Body of pancreas (tissue), 4 donors: Measurements from ENCODE around the gene KRT36. TPM values are rescaled to one million over a fixed set of nuclear protein-coding genes. Genes with fewer than 3 reads are reported as not detected.

Source experiments
- ATAC-seq: fragments of 150-250 bp; one replicate; pipeline ENCODE4 v1.9.1; 2016
- DNase-seq, 4 donors: peaks; one replicate each; pipeline ENCODE4 v3.0.0-alpha.2; 2019
- H3K27ac ChIP-seq, 4 donors: fragments of 200-600 bp; sonication (generic); 1 replicate in 3 of 4; 2 replicates in 1 of 4; pipeline versions ENCODE4 v1.5.1 to v1.6.1; 2016 to 2019; ENCODE audit warnings: mild to moderate bottlenecking in 1 of 4, mixed read lengths in 1 of 4, moderate library complexity in 1 of 4
- H3K27me3 ChIP-seq, 2 donors: fragments of 200-600 bp; sonication (generic); one replicate each; pipeline ENCODE4 v1.6.0; 2016; ENCODE audit warnings: mild to moderate bottlenecking in 1 of 2
- H3K36me3 ChIP-seq, 2 donors: fragments of 200-600 bp; sonication (generic); replicated peaks in 1 of 2; 2 replicates each; pipeline ENCODE4 v1.5.1; 2016; ENCODE audit warnings: low read depth in 2 of 2; ENCODE audit not compliant: insufficient read depth in 1 of 2
- H3K4me1 ChIP-seq: fragments of 200-600 bp; sonication (generic); one replicate; pipeline ENCODE4 v1.6.0; 2016
- H3K4me3 ChIP-seq, 2 donors: fragments of 200-600 bp; sonication (generic); 1 replicate in 1 of 2; 2 replicates in 1 of 2; pipeline ENCODE4 v1.5.1; 2016 to 2019
- H3K9me3 ChIP-seq, 3 donors: fragments of 200-600 bp; sonication (generic); 1 replicate in 2 of 3; 2 replicates in 1 of 3; pipeline ENCODE4 v1.5.1; 2016
- POLR2A ChIP-seq, 3 donors: fragments of 450-650 bp; IDR thresholded peaks; one replicate each; pipeline ENCODE4 v1.6.1; 2016; ENCODE audit warnings: antibody characterized with exemption in 3 of 3, mild to moderate bottlenecking in 2 of 3
- WGBS, 2 donors: methylation state at CpG; one replicate each; pipeline ENCODE4 v1.1.5; 2017; 5-methylcytosine and 5-hydroxymethylcytosine counted together
- intact Hi-C: fragments of 100-400 bp; cut with DNase I; formaldehyde crosslinking; loops from one replicate; pipeline ENCODE4 v1.15.1; 2023
- total RNA-seq, 2 donors: library from RNA; depleted of rRNA; stranded (reverse); fragments of >200 nt; gene quantifications; one replicate each; pipeline ENCODE4 v1.1.0, GENCODE V29; 2016
- TF ChIP-seq, protein P1 (sequence below), 7 experiments: fragments of 450-650 bp in 4 of 7; fragments of 200-600 bp in 3 of 7; sonication (generic) in 3 of 7; IDR thresholded peaks; one replicate each; pipeline ENCODE4 v1.5.1; 2016 to 2019; ENCODE audit warnings: antibody characterized with exemption in 7 of 7

The KRT36 gene
- total RNA-seq, 2 donors from 2014 or later, result not detected

DNA sequence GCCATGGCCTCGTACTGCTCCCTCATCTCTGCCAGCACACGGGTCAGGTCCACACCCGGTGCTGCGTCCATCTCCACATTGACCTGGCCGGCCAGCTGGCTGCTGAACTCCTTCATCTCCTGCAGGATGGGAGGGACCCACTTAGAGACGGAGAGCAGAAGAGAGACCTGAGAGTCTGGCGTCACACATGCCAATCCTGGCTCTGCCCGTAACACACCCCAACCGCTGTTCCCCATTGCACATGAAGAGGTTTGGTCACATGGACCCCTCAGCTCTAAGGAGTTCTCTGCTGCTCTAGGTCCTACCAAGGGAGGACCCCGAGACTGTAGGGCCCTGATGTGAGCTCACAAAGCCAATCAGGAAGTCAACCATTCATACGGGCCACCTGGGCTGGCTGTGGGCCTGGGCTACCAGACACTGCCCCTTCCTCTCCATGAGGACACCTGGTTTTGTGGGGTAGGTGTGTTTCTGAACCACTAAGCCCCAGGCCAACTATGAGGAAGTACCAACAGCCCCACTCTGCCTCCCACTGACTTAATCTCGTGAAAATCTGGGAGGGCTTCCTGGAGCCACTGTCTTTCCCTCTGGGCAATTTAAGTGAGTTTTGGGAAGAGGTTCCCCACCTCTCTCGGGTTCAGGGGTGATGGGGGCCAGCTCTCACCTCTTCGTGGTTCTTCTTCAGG lies 26.6 kb upstream of the KRT36 start:
- no peak for TF ChIP-seq POLR2A (IDR thresholded peaks at IDR 0.05)
- TF ChIP-seq, protein P1, sequence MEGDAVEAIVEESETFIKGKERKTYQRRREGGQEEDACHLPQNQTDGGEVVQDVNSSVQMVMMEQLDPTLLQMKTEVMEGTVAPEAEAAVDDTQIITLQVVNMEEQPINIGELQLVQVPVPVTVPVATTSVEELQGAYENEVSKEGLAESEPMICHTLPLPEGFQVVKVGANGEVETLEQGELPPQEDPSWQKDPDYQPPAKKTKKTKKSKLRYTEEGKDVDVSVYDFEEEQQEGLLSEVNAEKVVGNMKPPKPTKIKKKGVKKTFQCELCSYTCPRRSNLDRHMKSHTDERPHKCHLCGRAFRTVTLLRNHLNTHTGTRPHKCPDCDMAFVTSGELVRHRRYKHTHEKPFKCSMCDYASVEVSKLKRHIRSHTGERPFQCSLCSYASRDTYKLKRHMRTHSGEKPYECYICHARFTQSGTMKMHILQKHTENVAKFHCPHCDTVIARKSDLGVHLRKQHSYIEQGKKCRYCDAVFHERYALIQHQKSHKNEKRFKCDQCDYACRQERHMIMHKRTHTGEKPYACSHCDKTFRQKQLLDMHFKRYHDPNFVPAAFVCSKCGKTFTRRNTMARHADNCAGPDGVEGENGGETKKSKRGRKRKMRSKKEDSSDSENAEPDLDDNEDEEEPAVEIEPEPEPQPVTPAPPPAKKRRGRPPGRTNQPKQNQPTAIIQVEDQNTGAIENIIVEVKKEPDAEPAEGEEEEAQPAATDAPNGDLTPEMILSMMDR (IDR thresholded peaks at IDR 0.05), result no peak
- intact Hi-C loops, result no loop called here
- H3K4me3 ChIP-seq, result no peak overlapping the region
- H3K4me1 ChIP-seq, result peaks cover 23% of the 10 kb centered on the region
- no peaks in the 10 kb centered on the region for H3K9me3 ChIP-seq
- DNase-seq (no peak), ATAC-seq (no peak)
- 78 to 83% methylated on average over 9 to 14 of the region's 14 CpGs for WGBS, 2 donors
- H3K27ac ChIP-seq, result no peak overlapping the region
- no peaks in the 10 kb centered on the region for H3K27me3 ChIP-seq
- H3K36me3 ChIP-seq, result no peaks in the 10 kb centered on the region

DNA sequence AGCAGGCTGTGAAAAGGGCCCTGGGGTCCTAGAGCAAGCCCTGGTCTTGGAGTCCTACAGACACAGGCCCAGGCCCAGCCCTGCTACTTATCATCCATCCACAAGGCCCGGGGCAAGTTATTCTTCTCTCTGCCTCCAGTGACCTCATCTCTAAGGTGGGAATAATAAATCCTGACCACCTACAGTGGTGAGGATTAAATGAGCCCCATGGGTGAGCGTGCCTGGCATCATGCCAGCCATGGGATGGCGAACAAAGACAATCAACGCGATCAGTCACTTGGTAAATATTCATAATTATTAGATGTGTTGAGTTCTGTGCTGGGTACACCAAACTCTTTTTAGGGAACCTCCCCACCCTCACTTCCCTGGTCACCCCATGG lies 23.4 kb upstream of the KRT36 start:
- intact Hi-C loops, result no loop called here
- DNase-seq (no peak), ATAC-seq (no peak)

DNA sequence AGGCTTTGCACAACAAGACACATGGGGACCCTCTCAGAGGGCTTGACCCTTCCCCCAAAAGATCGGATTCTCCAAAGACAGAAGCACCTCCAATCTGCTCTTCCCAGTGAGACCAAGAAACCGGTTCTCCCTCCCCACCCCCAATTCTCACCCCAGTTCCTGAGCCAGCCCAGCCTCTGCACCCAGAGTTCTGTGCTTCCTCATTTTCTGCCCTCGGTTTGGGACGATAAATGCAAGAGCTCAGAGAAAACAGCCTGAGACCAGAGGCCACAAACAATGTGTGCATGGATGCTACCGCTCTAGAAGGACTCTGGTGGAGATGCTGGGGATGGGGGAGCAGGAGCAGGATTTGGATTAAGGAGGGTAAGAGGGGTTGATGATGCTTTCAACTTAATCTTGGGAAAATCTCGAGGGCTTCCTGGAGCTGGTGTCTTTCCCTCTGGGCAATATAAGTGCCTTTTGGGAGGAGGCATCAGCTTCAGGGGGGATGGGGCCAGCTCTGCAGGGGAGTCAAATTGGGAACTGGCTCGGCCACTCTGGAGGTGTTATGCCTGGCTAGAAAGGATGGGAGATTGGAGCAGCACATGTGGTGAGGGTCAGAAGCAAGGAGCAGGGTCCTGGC lies 22.9 kb upstream of the KRT36 start:
- no peaks in the 10 kb centered on the region for H3K4me1 ChIP-seq
- ATAC-seq, result no peak
- no peak for DNase-seq
- TF ChIP-seq, protein P1 (IDR thresholded peaks at IDR 0.05), result no peak
- no peak for TF ChIP-seq POLR2A (IDR thresholded peaks at IDR 0.05)
- intact Hi-C loops, result no loop called here
- 51 to 54% methylated on average over 7 of the region's 7 CpGs for WGBS, 2 donors
- no peaks in the 10 kb centered on the region for H3K9me3 ChIP-seq
- no peaks in the 10 kb centered on the region for H3K36me3 ChIP-seq
- no peak overlapping the region for H3K4me3 ChIP-seq
- H3K27me3 ChIP-seq, result no peaks in the 10 kb centered on the region
- no peak overlapping the region for H3K27ac ChIP-seq

More for the DNA sequence above, 23.4 kb upstream of the KRT36 start:
- H3K27ac ChIP-seq, result no peak overlapping the region
- H3K4me3 ChIP-seq, result no peak overlapping the region
- no peaks in the 10 kb centered on the region for H3K36me3 ChIP-seq
- H3K9me3 ChIP-seq, result no peaks in the 10 kb centered on the region
- TF ChIP-seq, protein P1 (IDR thresholded peaks at IDR 0.05), result no peak
- no peak for TF ChIP-seq POLR2A (IDR thresholded peaks at IDR 0.05)
- whole genome bisulfite sequencing, 2 donors, result 76 to 79% methylated on average over 4 to 5 of the region's 5 CpGs
- H3K4me1 ChIP-seq, result no peaks in the 10 kb centered on the region
- H3K27me3 ChIP-seq, result no peaks in the 10 kb centered on the region

DNA sequence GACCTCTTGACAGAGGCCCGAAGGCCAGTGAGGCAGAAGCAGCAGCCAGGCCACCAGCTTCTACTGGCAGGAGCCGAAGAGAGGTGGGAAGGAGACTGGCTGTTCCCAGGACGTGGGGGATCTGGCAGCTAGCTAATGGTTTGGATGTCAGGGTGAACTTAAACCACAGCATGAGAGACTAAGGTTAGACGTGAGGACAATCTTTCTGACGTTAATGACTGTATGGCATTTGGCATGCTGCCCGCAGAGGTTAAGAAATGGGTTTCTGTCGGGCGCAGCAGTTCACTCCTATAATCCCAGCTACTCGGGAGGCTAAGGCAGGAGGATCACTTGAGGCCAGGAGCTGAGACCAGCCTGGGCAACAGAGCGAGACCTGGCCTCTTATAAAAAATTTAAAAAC lies 22.0 kb upstream of the KRT36 start:
- Histone ChIP-seq H3K36me3 (no peaks in the 10 kb centered on the region), H3K4me3 (no peak overlapping the region), H3K9me3 (no peaks in the 10 kb centered on the region), H3K27ac (no peak overlapping the region), H3K27me3 (no peaks in the 10 kb centered on the region), H3K4me1 (no peaks in the 10 kb centered on the region)
- no peak for TF ChIP-seq POLR2A (IDR thresholded peaks at IDR 0.05)
- TF ChIP-seq, protein P1 (IDR thresholded peaks at IDR 0.05), result no peak
- ATAC-seq, result no peak
- 60 to 63% methylated on average over 9 to 10 of the region's 10 CpGs for WGBS, 2 donors
- DNase-seq, result no peak
- intact Hi-C loops, result no loop called here

DNA sequence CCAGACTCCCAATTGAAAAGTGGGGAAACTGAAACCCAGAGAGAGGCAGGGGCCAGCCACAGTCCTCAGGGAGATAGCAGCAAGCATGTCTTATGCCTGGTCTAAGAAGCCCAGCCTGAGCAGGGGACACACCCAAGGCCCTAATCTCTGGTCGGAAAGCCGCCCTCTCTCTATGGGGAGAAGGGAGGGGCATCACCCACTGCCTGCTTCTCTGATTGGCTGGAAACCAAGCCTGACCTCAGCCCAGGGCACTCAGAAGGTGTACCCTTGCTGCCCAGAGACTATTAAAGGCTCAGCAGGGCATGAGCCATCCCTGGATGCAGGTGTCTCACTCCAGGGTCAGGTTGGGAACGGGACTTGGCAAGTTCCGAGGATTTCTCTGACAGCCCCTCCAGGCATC lies 21.4 kb upstream of the KRT36 start:
- WGBS, 2 donors, result 46 to 67% methylated on average over 2 to 4 of the region's 4 CpGs
- TF ChIP-seq POLR2A (IDR thresholded peaks at IDR 0.05), result no peak
- TF ChIP-seq, protein P1 (IDR thresholded peaks at IDR 0.05), result no peak
- Histone ChIP-seq H3K4me1 (no peaks in the 10 kb centered on the region), H3K9me3 (no peaks in the 10 kb centered on the region), H3K36me3 (no peaks in the 10 kb centered on the region), H3K4me3 (no peak overlapping the region), H3K27me3 (no peaks in the 10 kb centered on the region), H3K27ac (no peak overlapping the region)
- ATAC-seq, result no peak
- intact Hi-C loops, result no loop called here
- no peak for DNase-seq
